HepG2 (cell line): ENCODE measurements around the gene ABHD4. TPM values are rescaled to one million over a fixed set of nuclear protein-coding genes. Genes with fewer than 3 reads are reported as not detected.
A peak's percentile ranks its signal among the peaks of the same experiment; 100 is the strongest.

Experiments
- BRCA1 ChIP-seq: sonication (generic); formaldehyde crosslinking; IDR thresholded peaks from 2 replicates; pipeline ENCODE4 v1.4.0; 2020; ENCODE audit warnings: missing genetic modification reagents
- CHD4 ChIP-seq: fragments of 200-600 bp; sonication (generic); IDR thresholded peaks from 2 replicates; pipeline ENCODE4 v1.7.0; 2017; ENCODE audit warnings: mild to moderate bottlenecking, low read length, borderline replicate concordance
- ETV5 ChIP-seq: IDR thresholded peaks from 2 replicates; pipeline ENCODE4 v1.6.1; 2018; ENCODE audit warnings: missing biosample characterization, missing genetic modification reagents, inconsistent platforms, borderline replicate concordance
- HNF4G ChIP-seq, 2 experiments: sonication (generic) in 1 of 2; formaldehyde crosslinking in 1 of 2; IDR thresholded peaks; 2 replicates each; pipeline versions ENCODE4 v1.4.0 to v1.6.1; 2011 to 2020; ENCODE audit warnings: borderline replicate concordance in 2 of 2, low read depth in 2 of 2, mild to moderate bottlenecking in 2 of 2, low read length in 1 of 2, missing genetic modification reagents in 1 of 2, moderate library complexity in 1 of 2
- LCORL ChIP-seq, 2 experiments: fragments of 450-650 bp in 1 of 2; sonication (generic) in 1 of 2; formaldehyde crosslinking in 1 of 2; IDR thresholded peaks; 2 replicates each; pipeline versions ENCODE4 v1.5.0 to v1.6.1; 2017 to 2020; ENCODE audit warnings: antibody characterized with exemption in 1 of 2, missing genetic modification reagents in 1 of 2
- MYNN ChIP-seq: sonication (generic); formaldehyde crosslinking; IDR thresholded peaks from 2 replicates; pipeline ENCODE4 v1.4.0; 2020; ENCODE audit warnings: mild to moderate bottlenecking, low read depth, missing genetic modification reagents
- SMAD3 ChIP-seq: sonication (generic); formaldehyde crosslinking; IDR thresholded peaks from 2 replicates; pipeline ENCODE4 v1.4.0; 2020; ENCODE audit warnings: missing genetic modification reagents
- SOX6 ChIP-seq, 2 experiments: fragments of 450-650 bp in 1 of 2; sonication (generic) in 1 of 2; formaldehyde crosslinking in 1 of 2; IDR thresholded peaks; 2 replicates each; pipeline versions ENCODE4 v1.4.0 to v1.6.1; 2017 to 2020; ENCODE audit warnings: antibody characterized with exemption in 1 of 2, mild to moderate bottlenecking in 1 of 2, missing genetic modification reagents in 1 of 2
- ZFP41 ChIP-seq: sonication (generic); formaldehyde crosslinking; IDR thresholded peaks from 2 replicates; pipeline ENCODE4 v1.4.0; 2020; ENCODE audit warnings: mild to moderate bottlenecking, missing genetic modification reagents, borderline replicate concordance
- ZNF136 ChIP-seq: sonication (generic); formaldehyde crosslinking; IDR thresholded peaks from 2 replicates; pipeline ENCODE4 v1.8.1; 2022; ENCODE audit warnings: low read depth, mild to moderate bottlenecking, moderate library complexity, missing genetic modification reagents
- ZNF20 ChIP-seq: sonication (generic); formaldehyde crosslinking; IDR thresholded peaks from 2 replicates; pipeline ENCODE4 v1.4.0; 2020; ENCODE audit warnings: mild to moderate bottlenecking, moderate library complexity, missing genetic modification reagents
- ZNF317 ChIP-seq: sonication (generic); formaldehyde crosslinking; IDR thresholded peaks from 2 replicates; pipeline ENCODE4 v1.5.0; 2020; ENCODE audit warnings: mild to moderate bottlenecking, missing genetic modification reagents
- ZNF484 ChIP-seq: sonication (generic); formaldehyde crosslinking; IDR thresholded peaks from 2 replicates; pipeline ENCODE4 v1.5.1; 2020; ENCODE audit warnings: mild to moderate bottlenecking, low read depth, missing genetic modification reagents, borderline replicate concordance
- polyA plus RNA-seq, 8 experiments: library from polyadenylated mRNA; depleted of rRNA in 3 of 8; stranded (reverse) in 7 of 8; unstranded in 1 of 8; fragments of >200 nt; fragmentation: Illumina TruSeq in 4 of 8; extraction: Trizol in 4 of 8; gene quantifications; 2 replicates each; pipeline versions ENCODE4 v1.2.1 to v1.2.3, GENCODE V29; 2011 to 2016; ENCODE audit warnings: low read depth in 4 of 8, missing spikeins in 1 of 8, mixed read lengths in 1 of 8; ENCODE audit not compliant: insufficient read depth in 1 of 8
- total RNA-seq, 5 experiments: library from RNA; depleted of rRNA; stranded (reverse); fragments of >200 nt; fragmentation: Illumina TruSeq; extraction: Trizol; gene quantifications; 2 replicates each; pipeline ENCODE4 v1.2.3, GENCODE V29; 2016; ENCODE audit warnings: low read depth in 1 of 5
- TF ChIP-seq, protein P1 (sequence below): sonication (generic); formaldehyde crosslinking; IDR thresholded peaks from 2 replicates; pipeline ENCODE4 v1.5.1; 2020; ENCODE audit warnings: missing genetic modification reagents, mild to moderate bottlenecking, borderline replicate concordance
- TF ChIP-seq, protein P2 (sequence below): sonication (generic); formaldehyde crosslinking; conservative IDR thresholded peaks from 2 replicates; pipeline ENCODE4 v1.8.1; 2023; ENCODE audit warnings: missing genetic modification reagents
- TF ChIP-seq, protein P3 (sequence below): sonication (generic); formaldehyde crosslinking; IDR thresholded peaks from 2 replicates; pipeline ENCODE4 v1.5.1; 2020; ENCODE audit warnings: mild to moderate bottlenecking, moderate library complexity, missing genetic modification reagents
- TF ChIP-seq, protein P4 (sequence below): sonication (generic); formaldehyde crosslinking; IDR thresholded peaks from 2 replicates; pipeline ENCODE4 v1.4.0; 2020; ENCODE audit warnings: missing genetic modification reagents
- TF ChIP-seq, protein P5 (sequence below): sonication (generic); formaldehyde crosslinking; IDR thresholded peaks from 2 replicates; pipeline ENCODE4 v1.4.0; 2020; ENCODE audit warnings: missing genetic modification reagents

The ABHD4 gene
- total and polyA plus RNA-seq, 2 of the 13 experiments (the other 11 are each of a cell fraction or from before 2014, with no cell fraction given) = 16.1 to 47.5 TPM

DNA sequence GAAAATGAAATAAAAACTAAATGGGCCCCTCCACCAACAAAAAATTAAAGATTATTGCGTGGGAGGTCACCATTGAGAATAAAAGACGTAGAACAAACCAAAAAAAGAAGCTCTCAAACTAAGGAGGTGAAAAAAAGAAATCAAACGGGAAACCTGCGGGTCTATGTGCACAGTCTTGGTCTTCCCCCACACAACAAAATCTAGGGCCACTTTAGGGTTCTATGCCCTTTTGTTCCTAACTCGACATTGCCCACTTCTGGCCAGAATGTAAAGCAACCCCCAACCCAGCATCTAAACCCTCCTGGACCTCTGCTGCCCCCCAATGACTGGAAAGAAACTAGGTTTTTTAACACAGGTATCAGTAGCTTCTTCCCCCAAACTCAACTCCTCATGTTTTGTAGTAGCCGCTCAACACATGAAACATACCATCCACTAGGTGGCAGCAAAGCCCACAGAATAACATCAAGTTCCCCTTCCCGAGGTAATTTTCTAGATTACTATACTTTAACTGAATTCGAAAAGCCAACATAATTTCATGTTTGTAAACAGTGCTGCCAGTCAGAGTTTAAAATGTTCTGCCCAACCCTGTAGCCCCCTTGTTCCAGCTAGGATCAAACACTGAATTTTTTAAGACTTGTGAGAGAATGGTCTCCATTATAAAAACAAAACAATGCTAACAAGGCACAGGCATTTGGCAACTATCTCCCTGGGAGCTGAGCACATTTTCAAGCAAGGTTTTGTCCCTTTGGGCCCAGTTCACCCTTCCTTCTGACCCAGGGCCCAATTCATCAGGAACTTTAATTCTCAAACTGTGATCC is 27.8 kb upstream of the ABHD4 start (continued):
- TF ChIP-seq MYNN (CRISPR knock-in tag) (no peak), ZNF20 (peak; percentile 85; the same call in 1 of the 2 replicates), ZNF484 (CRISPR knock-in tag) (0 out of 2 replicates have a peak, but pooled peaks have one; percentile 69), LCORL (IDR thresholded peaks at IDR 0.05) (peak; percentile 76), LCORL (CRISPR knock-in tag; IDR thresholded peaks at IDR 0.05) (no peak), ZNF317 (CRISPR knock-in tag) (peak; percentile 58; the same call in 1 of the 2 replicates), SOX6 (IDR thresholded peaks at IDR 0.05) (no peak), SOX6 (CRISPR knock-in tag; IDR thresholded peaks at IDR 0.05) (0 out of 2 replicates have a peak, but pooled peaks have one; percentile 53), CHD4 (no peak), ZNF136 (CRISPR knock-in tag) (peak; percentile 92), ETV5 (CRISPR knock-in tag) (no peak), ZFP41 (CRISPR knock-in tag) (no peak), BRCA1 (CRISPR knock-in tag) (no peak; the same call in none of the 2 replicates), SMAD3 (peak; percentile 51; the same call in 1 of the 2 replicates), HNF4G (IDR thresholded peaks at IDR 0.05; ENCODE audit: borderline replicate concordance, low read depth, low read length) (peak; percentile 4; the same call in 1 of the 2 replicates), HNF4G (CRISPR knock-in tag; IDR thresholded peaks at IDR 0.05; ENCODE audit: borderline replicate concordance, low read depth) (no peak)
- TF ChIP-seq, protein P1, sequence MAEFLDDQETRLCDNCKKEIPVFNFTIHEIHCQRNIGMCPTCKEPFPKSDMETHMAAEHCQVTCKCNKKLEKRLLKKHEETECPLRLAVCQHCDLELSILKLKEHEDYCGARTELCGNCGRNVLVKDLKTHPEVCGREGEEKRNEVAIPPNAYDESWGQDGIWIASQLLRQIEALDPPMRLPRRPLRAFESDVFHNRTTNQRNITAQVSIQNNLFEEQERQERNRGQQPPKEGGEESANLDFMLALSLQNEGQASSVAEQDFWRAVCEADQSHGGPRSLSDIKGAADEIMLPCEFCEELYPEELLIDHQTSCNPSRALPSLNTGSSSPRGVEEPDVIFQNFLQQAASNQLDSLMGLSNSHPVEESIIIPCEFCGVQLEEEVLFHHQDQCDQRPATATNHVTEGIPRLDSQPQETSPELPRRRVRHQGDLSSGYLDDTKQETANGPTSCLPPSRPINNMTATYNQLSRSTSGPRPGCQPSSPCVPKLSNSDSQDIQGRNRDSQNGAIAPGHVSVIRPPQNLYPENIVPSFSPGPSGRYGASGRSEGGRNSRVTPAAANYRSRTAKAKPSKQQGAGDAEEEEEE (CRISPR knock-in tag) = peak; percentile 98
- TF ChIP-seq, protein P2, sequence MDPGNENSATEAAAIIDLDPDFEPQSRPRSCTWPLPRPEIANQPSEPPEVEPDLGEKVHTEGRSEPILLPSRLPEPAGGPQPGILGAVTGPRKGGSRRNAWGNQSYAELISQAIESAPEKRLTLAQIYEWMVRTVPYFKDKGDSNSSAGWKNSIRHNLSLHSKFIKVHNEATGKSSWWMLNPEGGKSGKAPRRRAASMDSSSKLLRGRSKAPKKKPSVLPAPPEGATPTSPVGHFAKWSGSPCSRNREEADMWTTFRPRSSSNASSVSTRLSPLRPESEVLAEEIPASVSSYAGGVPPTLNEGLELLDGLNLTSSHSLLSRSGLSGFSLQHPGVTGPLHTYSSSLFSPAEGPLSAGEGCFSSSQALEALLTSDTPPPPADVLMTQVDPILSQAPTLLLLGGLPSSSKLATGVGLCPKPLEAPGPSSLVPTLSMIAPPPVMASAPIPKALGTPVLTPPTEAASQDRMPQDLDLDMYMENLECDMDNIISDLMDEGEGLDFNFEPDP (CRISPR knock-in tag) = no peak
- TF ChIP-seq, protein P3, sequence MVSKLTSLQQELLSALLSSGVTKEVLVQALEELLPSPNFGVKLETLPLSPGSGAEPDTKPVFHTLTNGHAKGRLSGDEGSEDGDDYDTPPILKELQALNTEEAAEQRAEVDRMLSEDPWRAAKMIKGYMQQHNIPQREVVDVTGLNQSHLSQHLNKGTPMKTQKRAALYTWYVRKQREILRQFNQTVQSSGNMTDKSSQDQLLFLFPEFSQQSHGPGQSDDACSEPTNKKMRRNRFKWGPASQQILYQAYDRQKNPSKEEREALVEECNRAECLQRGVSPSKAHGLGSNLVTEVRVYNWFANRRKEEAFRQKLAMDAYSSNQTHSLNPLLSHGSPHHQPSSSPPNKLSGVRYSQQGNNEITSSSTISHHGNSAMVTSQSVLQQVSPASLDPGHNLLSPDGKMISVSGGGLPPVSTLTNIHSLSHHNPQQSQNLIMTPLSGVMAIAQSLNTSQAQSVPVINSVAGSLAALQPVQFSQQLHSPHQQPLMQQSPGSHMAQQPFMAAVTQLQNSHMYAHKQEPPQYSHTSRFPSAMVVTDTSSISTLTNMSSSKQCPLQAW (CRISPR knock-in tag) = peak; percentile 82; the same call in 1 of the 2 replicates
- TF ChIP-seq, protein P4, sequence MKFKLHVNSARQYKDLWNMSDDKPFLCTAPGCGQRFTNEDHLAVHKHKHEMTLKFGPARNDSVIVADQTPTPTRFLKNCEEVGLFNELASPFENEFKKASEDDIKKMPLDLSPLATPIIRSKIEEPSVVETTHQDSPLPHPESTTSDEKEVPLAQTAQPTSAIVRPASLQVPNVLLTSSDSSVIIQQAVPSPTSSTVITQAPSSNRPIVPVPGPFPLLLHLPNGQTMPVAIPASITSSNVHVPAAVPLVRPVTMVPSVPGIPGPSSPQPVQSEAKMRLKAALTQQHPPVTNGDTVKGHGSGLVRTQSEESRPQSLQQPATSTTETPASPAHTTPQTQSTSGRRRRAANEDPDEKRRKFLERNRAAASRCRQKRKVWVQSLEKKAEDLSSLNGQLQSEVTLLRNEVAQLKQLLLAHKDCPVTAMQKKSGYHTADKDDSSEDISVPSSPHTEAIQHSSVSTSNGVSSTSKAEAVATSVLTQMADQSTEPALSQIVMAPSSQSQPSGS (CRISPR knock-in tag) = peak; percentile 55; the same call in 1 of the 2 replicates
- TF ChIP-seq, protein P5, sequence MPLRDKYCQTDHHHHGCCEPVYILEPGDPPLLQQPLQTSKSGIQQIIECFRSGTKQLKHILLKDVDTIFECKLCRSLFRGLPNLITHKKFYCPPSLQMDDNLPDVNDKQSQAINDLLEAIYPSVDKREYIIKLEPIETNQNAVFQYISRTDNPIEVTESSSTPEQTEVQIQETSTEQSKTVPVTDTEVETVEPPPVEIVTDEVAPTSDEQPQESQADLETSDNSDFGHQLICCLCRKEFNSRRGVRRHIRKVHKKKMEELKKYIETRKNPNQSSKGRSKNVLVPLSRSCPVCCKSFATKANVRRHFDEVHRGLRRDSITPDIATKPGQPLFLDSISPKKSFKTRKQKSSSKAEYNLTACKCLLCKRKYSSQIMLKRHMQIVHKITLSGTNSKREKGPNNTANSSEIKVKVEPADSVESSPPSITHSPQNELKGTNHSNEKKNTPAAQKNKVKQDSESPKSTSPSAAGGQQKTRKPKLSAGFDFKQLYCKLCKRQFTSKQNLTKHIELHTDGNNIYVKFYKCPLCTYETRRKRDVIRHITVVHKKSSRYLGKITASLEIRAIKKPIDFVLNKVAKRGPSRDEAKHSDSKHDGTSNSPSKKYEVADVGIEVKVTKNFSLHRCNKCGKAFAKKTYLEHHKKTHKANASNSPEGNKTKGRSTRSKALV (CRISPR knock-in tag) = peak; percentile 76
